H1 (cell line): ENCODE measurements around the gene RPS6KA6. TPM values are rescaled to one million over a fixed set of nuclear protein-coding genes. Genes with fewer than 3 reads are reported as not detected.

Experiments
- CTCF ChIA-PET: fragments of 300-600 bp; sonication (Branson Sonifier 250); formaldehyde crosslinking; loops from one replicate; lab custom pipeline; 2021; ENCODE audit not compliant: partially characterized antibody; lab: Charles Lee
- POLR2A ChIA-PET: fragments of 300-600 bp; sonication (Branson Sonifier 250); formaldehyde crosslinking; loops from one replicate; lab custom pipeline; 2021; ENCODE audit warnings: inconsistent platforms; ENCODE audit not compliant: partially characterized antibody; lab: Charles Lee
- DNase-seq, 2 experiments: peaks; one replicate each; pipeline versions ENCODE4 v3.0.0 to v3.0.0-alpha.2; 2010 to 2022; ENCODE audit warnings: low spot score in 2 of 2, low read depth in 1 of 2, mixed read lengths in 1 of 2
- FAIRE-seq: peaks from 2 replicates; lab custom pipeline; 2011; peaks lifted over from hg19 to GRCh38; lab: Jason Lieb, UNC
- H2AFZ ChIP-seq: 2 replicates; pipeline ENCODE4 v1.8.1; 2012; ENCODE audit warnings: low read length, inconsistent platforms
- H2AK5ac ChIP-seq: 2 replicates; pipeline ENCODE4 v1.6.1; 2013; ENCODE audit warnings: low read depth, low read length
- H2BK120ac ChIP-seq: replicated peaks from 2 replicates; pipeline ENCODE3; 2013; ENCODE audit warnings: low read depth, low read length, inconsistent platforms
- H2BK12ac ChIP-seq: 2 replicates; pipeline ENCODE4 v1.6.1; 2013; ENCODE audit warnings: low read depth, low read length
- H2BK15ac ChIP-seq: 2 replicates; pipeline ENCODE4 v1.6.1; 2013; ENCODE audit warnings: low read length
- H2BK20ac ChIP-seq: 2 replicates; pipeline ENCODE4 v1.6.1; 2013; ENCODE audit warnings: low read length
- H2BK5ac ChIP-seq: 2 replicates; pipeline ENCODE4 v1.6.1; 2013; ENCODE audit warnings: low read depth, low read length
- H3K14ac ChIP-seq: 2 replicates; pipeline ENCODE4 v1.6.1; 2013; ENCODE audit warnings: inconsistent platforms; ENCODE audit not compliant: insufficient read length
- H3K18ac ChIP-seq: 2 replicates; pipeline ENCODE4 v1.6.1; 2013; ENCODE audit warnings: low read length; ENCODE audit errors: extremely low read depth
- H3K23ac ChIP-seq: 2 replicates; pipeline ENCODE4 v1.6.1; 2013; ENCODE audit warnings: inconsistent platforms; ENCODE audit not compliant: insufficient read length
- H3K23me2 ChIP-seq: 2 replicates; pipeline ENCODE4 v1.6.1; 2013; ENCODE audit warnings: low read depth, low read length
- H3K27ac ChIP-seq: 2 replicates; pipeline ENCODE4 v1.6.1; 2011; ENCODE audit warnings: low read depth, low read length, inconsistent platforms
- H3K27me3 ChIP-seq, 4 experiments: replicated peaks in 1 of 4; 1 replicate in 1 of 4; 2 replicates in 3 of 4; pipeline versions ENCODE4 v1.6.1 to v1.8.1; 2011 to 2013; ENCODE audit warnings: low read length in 3 of 4, mild to moderate bottlenecking in 3 of 4, inconsistent platforms in 2 of 4, mixed read lengths in 2 of 4, moderate library complexity in 1 of 4; ENCODE audit not compliant: control insufficient read depth in 3 of 4, insufficient read depth in 3 of 4; ENCODE audit errors: extremely low read depth in 1 of 4
- H3K36me3 ChIP-seq, 4 experiments: 2 replicates each; pipeline versions ENCODE4 v1.6.1 to v1.8.1; 2011 to 2013; ENCODE audit warnings: mild to moderate bottlenecking in 4 of 4, low read length in 3 of 4, moderate library complexity in 2 of 4, control low read depth in 1 of 4, inconsistent platforms in 1 of 4; ENCODE audit not compliant: insufficient read depth in 4 of 4, control insufficient read depth in 2 of 4
- H3K4ac ChIP-seq: replicated peaks from 2 replicates; pipeline ENCODE3; 2013; ENCODE audit warnings: low read length, low read depth, mixed read lengths, inconsistent platforms; ENCODE audit not compliant: insufficient read length
- H3K4me1 ChIP-seq, 4 experiments: replicated peaks in 1 of 4; 1 replicate in 1 of 4; 2 replicates in 3 of 4; pipeline versions ENCODE4 v1.6.1 to v1.8.1; 2011 to 2013; ENCODE audit warnings: low read length in 3 of 4, inconsistent platforms in 2 of 4, mixed read lengths in 1 of 4; ENCODE audit not compliant: insufficient read depth in 4 of 4, control insufficient read depth in 3 of 4
- H3K4me2 ChIP-seq, 2 experiments: 2 replicates each; pipeline versions ENCODE4 v1.6.1 to v1.8.1; 2011 to 2013; ENCODE audit warnings: low read depth in 2 of 2, low read length in 2 of 2, control low read depth in 1 of 2, inconsistent platforms in 1 of 2, mild to moderate bottlenecking in 1 of 2; ENCODE audit not compliant: insufficient read depth in 1 of 2
- H3K4me3 ChIP-seq, 4 experiments: fragments of 200-600, 300-600 bp in 1 of 4; sonication (generic), shearing (Covaris generic), sonication (Bioruptor Twin) in 1 of 4; 2 replicates each; pipeline versions ENCODE4 v1.5.1 to v1.8.1; 2011 to 2016; ENCODE audit warnings: low read length in 4 of 4, low read depth in 3 of 4, control low read depth in 2 of 4, inconsistent platforms in 2 of 4, mild to moderate bottlenecking in 2 of 4, mixed read lengths in 1 of 4, moderate library complexity in 1 of 4; ENCODE audit not compliant: insufficient read depth in 2 of 4; ENCODE audit errors: extremely low read depth in 1 of 4
- H3K56ac ChIP-seq: replicated peaks from 2 replicates; pipeline ENCODE3; 2013; ENCODE audit warnings: low read depth, mild to moderate bottlenecking, mixed read lengths, low read length, inconsistent platforms; ENCODE audit not compliant: insufficient read length
- H3K79me1 ChIP-seq: 2 replicates; pipeline ENCODE4 v1.6.1; 2013; ENCODE audit warnings: low read depth, low read length, control low read depth
- H3K79me2 ChIP-seq, 2 experiments: 2 replicates each; pipeline versions ENCODE4 v1.6.1 to v1.8.1; 2012 to 2013; ENCODE audit warnings: low read length in 2 of 2, mild to moderate bottlenecking in 2 of 2, inconsistent platforms in 1 of 2; ENCODE audit not compliant: insufficient read depth in 2 of 2, control insufficient read depth in 1 of 2
- H3K9ac ChIP-seq, 4 experiments: replicated peaks in 1 of 4; 1 replicate in 1 of 4; 2 replicates in 3 of 4; pipeline versions ENCODE4 v1.6.1 to v1.8.1; 2011 to 2013; ENCODE audit warnings: low read depth in 3 of 4, low read length in 3 of 4, control low read depth in 2 of 4, mild to moderate bottlenecking in 2 of 4, moderate library complexity in 2 of 4, inconsistent platforms in 1 of 4; ENCODE audit errors: extremely low read depth in 1 of 4
- H3K9me3 ChIP-seq, 2 experiments: 2 replicates each; pipeline versions ENCODE4 v1.6.1 to v1.8.1; 2012 to 2013; ENCODE audit warnings: mild to moderate bottlenecking in 2 of 2, moderate library complexity in 2 of 2, control low read depth in 1 of 2, inconsistent platforms in 1 of 2, low read depth in 1 of 2, low read length in 1 of 2, mixed read lengths in 1 of 2; ENCODE audit not compliant: insufficient read depth in 2 of 2
- H4K20me1 ChIP-seq, 2 experiments: replicated peaks in 1 of 2; 2 replicates each; pipeline versions ENCODE3 to v1.8.1; 2011 to 2013; ENCODE audit warnings: inconsistent platforms in 2 of 2, low read length in 2 of 2, mild to moderate bottlenecking in 1 of 2; ENCODE audit not compliant: insufficient read depth in 2 of 2, control insufficient read depth in 1 of 2
- H4K5ac ChIP-seq: 2 replicates; pipeline ENCODE4 v1.6.1; 2013; ENCODE audit warnings: low read length, low read depth, mixed read lengths, inconsistent platforms; ENCODE audit not compliant: insufficient read length
- H4K8ac ChIP-seq: 2 replicates; pipeline ENCODE4 v1.8.0; 2013; ENCODE audit warnings: mild to moderate bottlenecking, moderate library complexity, low read length, inconsistent platforms; ENCODE audit not compliant: insufficient read depth; ENCODE audit errors: extremely low read depth
- H4K91ac ChIP-seq: replicated peaks from 2 replicates; pipeline ENCODE3; 2013; ENCODE audit warnings: low read length, mixed read lengths, inconsistent platforms; ENCODE audit not compliant: insufficient read length
- KDM5A ChIP-seq: fragments of 200-600 bp; IDR thresholded peaks from 2 replicates; pipeline ENCODE4 v1.7.1; 2012; ENCODE audit warnings: mild to moderate bottlenecking, low read length, inconsistent platforms, mixed read lengths
- MAFK ChIP-seq: IDR thresholded peaks from 2 replicates; pipeline ENCODE4 v1.6.1; 2012; ENCODE audit warnings: low read depth, mild to moderate bottlenecking, improper control_type of control experiment, low read length
- PHF8 ChIP-seq: fragments of 200-600 bp; sonication (generic); conservative IDR thresholded peaks from 2 replicates; pipeline ENCODE4 v1.7.1; 2012; ENCODE audit warnings: low read depth, mild to moderate bottlenecking, inconsistent platforms, low read length, moderate library complexity
- RFX5 ChIP-seq: IDR thresholded peaks from 2 replicates; pipeline ENCODE4 v1.6.1; 2011; ENCODE audit warnings: low read depth, low read length, improper control_type of control experiment, borderline replicate concordance
- SIRT6 ChIP-seq: IDR thresholded peaks from one replicate; pipeline ENCODE4 v1.7.1; 2012; ENCODE audit warnings: low read length, inconsistent platforms
- TAF1 ChIP-seq: IDR thresholded peaks from 2 replicates; pipeline ENCODE4 v1.6.1; 2011; ENCODE audit warnings: mild to moderate bottlenecking, low read depth, low read length
- TAF7 ChIP-seq: optimal IDR thresholded peaks from 2 replicates; pipeline ENCODE3; 2011; ENCODE audit warnings: low read depth, mild to moderate bottlenecking, inconsistent platforms, low read length, moderate library complexity, borderline replicate concordance
- WGBS, 2 experiments: shearing (Covaris generic) in 1 of 2; methylation state at CpG; one replicate each; pipeline versions ENCODE4 v1.1.6 to v1.1.7; 2013 to 2015; ENCODE audit warnings: low lambda C conversion rate in 2 of 2, mixed read lengths in 2 of 2, inconsistent platforms in 1 of 2, low coverage in 1 of 2, missing lambda C conversion rate in 1 of 2; ENCODE audit not compliant: insufficient replicate concordance in 2 of 2, insufficient coverage in 1 of 2, insufficient read length in 1 of 2; ENCODE audit errors: extremely low coverage in 1 of 2, missing lambda C conversion rate in 1 of 2; 5-methylcytosine and 5-hydroxymethylcytosine counted together
- polyA plus RNA-seq, 7 experiments: library from polyadenylated mRNA; depleted of rRNA in 3 of 7; stranded (reverse) in 5 of 7; unstranded in 2 of 7; fragments of >200 nt in 5 of 7; fragments of 200-250 nt in 2 of 7; gene quantifications; 1 replicate in 5 of 7; 2 replicates in 1 of 7; 4 replicates in 1 of 7; pipeline versions ENCODE4 v1.2.1 to v1.2.3, GENCODE V29; 2011 to 2013; ENCODE audit warnings: missing spikeins in 2 of 7, mixed read lengths in 2 of 7
- total RNA-seq: library from RNA; stranded (reverse); fragmentation: NEBNext Ultra II Directional; extraction: Animal tissue kit (Norgen Biotek cat#: 25700); gene quantifications from 2 replicates; pipeline ENCODE4 v1.2.1, GENCODE V29; 2021

Gene RPS6KA6
- total and polyA plus RNA-seq, 2 of the 8 experiments (the other 6 are each of a cell fraction or from before 2014, with no cell fraction given) = 3.5 to 14.6 TPM

GRCh38 chrX:84155938-84156337 is 32.1 kb downstream of the RPS6KA6 start:
- no peak overlapping the region for H3K4me2 ChIP-seq
- H3K4me3 ChIP-seq = no peak overlapping the region
- no peak overlapping the region for H4K91ac ChIP-seq
- WGBS, 2 experiments = 96% methylated on average over 3 of the region's 3 CpGs; no CpG with 5 or more reads in 1 of the 2 experiments
- no peak for TF ChIP-seq RFX5
- no peak for TF ChIP-seq MAFK
- TF ChIP-seq TAF7 = no peak
- TF ChIP-seq TAF1 = no peak
- no peak for TF ChIP-seq KDM5A
- TF ChIP-seq PHF8 = no peak
- no peak for TF ChIP-seq SIRT6
- ChIA-PET POLR2A (no interaction called here), CTCF (interaction anchor here (1.1 kb wide), 1 partner anchor 38 kb away, joined by 3 read pairs; no protein-coding TSS in a partner anchor)
- no peak for FAIRE-seq
- no peak overlapping the region for H2BK20ac ChIP-seq
- no peaks in the 10 kb centered on the region for H3K36me3 ChIP-seq
- no peak overlapping the region for H3K14ac ChIP-seq
- no peak overlapping the region for H3K23ac ChIP-seq
- no peaks in the 10 kb centered on the region for H3K9me3 ChIP-seq
- H2AK5ac ChIP-seq = no peak overlapping the region
- no peak overlapping the region for H2BK12ac ChIP-seq
- no peak overlapping the region for H3K9ac ChIP-seq
- H3K18ac ChIP-seq = no peak overlapping the region
- no peaks in the 10 kb centered on the region for H3K27me3 ChIP-seq
- no peak overlapping the region for H3K56ac ChIP-seq
- no peak overlapping the region for H3K27ac ChIP-seq
- no peak overlapping the region for H2BK120ac ChIP-seq
- H3K79me2 ChIP-seq = no peaks in the 10 kb centered on the region
- no peaks in the 10 kb centered on the region for H4K20me1 ChIP-seq
- no peaks in the 10 kb centered on the region for H3K4me1 ChIP-seq
- H4K5ac ChIP-seq = no peak overlapping the region
- H4K8ac ChIP-seq = no peak overlapping the region
- H3K79me1 ChIP-seq = no peaks in the 10 kb centered on the region
- no peak for DNase-seq
- H3K4ac ChIP-seq = no peak overlapping the region
- no peak overlapping the region for H2AFZ ChIP-seq
- H2BK15ac ChIP-seq = no peak overlapping the region
- no peaks in the 10 kb centered on the region for H3K23me2 ChIP-seq
- no peak overlapping the region for H2BK5ac ChIP-seq
